Neural progenitor cell (in vitro differentiated cells): ENCODE data around the gene CD22. TPM values are rescaled to one million over a fixed set of nuclear protein-coding genes. Genes with fewer than 3 reads are reported as not detected.

ENCODE experiments used
- DNase-seq: peaks from one replicate; pipeline ENCODE4 v3.0.0-alpha.2; 2016; ENCODE audit warnings: low spot score
- H2AFZ ChIP-seq: fragments of 200-600 bp; sonication (generic); replicated peaks from 2 replicates; pipeline ENCODE4 v1.6.1; 2016; ENCODE audit warnings: antibody characterized with exemption
- H3F3A ChIP-seq: fragments of 200-600 bp; sonication (generic); 2 replicates; pipeline ENCODE4 v1.6.1; 2016; ENCODE audit warnings: antibody characterized with exemption, low read depth
- H3K27ac ChIP-seq: fragments of 200-600 bp; sonication (generic); 2 replicates; pipeline ENCODE4 v1.5.1; 2016; ENCODE audit warnings: mild to moderate bottlenecking
- H3K27me3 ChIP-seq: fragments of 200-600 bp; sonication (generic); 2 replicates; pipeline ENCODE4 v1.6.1; 2016; ENCODE audit warnings: mild to moderate bottlenecking, moderate library complexity
- H3K36me3 ChIP-seq: fragments of 200-600 bp; sonication (generic); 2 replicates; pipeline ENCODE4 v1.5.1; 2016
- H3K4me1 ChIP-seq: fragments of 200-600 bp; sonication (generic); 2 replicates; pipeline ENCODE4 v1.6.1; 2016; ENCODE audit warnings: mixed run types
- H3K4me2 ChIP-seq: fragments of 200-600 bp; sonication (generic); 2 replicates; pipeline ENCODE4 v1.6.1; 2016
- H3K4me3 ChIP-seq: fragments of 200-600 bp; sonication (generic); 2 replicates; pipeline ENCODE4 v1.5.1; 2016
- H3K79me2 ChIP-seq: fragments of 200-600 bp; sonication (generic); 2 replicates; pipeline ENCODE4 v1.6.1; 2016; ENCODE audit warnings: low read depth
- H3K9ac ChIP-seq: fragments of 200-600 bp; sonication (generic); 2 replicates; pipeline ENCODE4 v1.6.1; 2016
- H3K9me3 ChIP-seq: fragments of 200-600 bp; sonication (generic); 2 replicates; pipeline ENCODE4 v1.5.1; 2016; ENCODE audit warnings: low read depth
- H4K20me1 ChIP-seq: fragments of 200-600 bp; sonication (generic); 2 replicates; pipeline ENCODE4 v1.6.1; 2016; ENCODE audit warnings: low read depth
- H3K27ac Mint-ChIP-seq: 3 replicates; pipeline ENCODE4 v1.8.0; 2021; ENCODE audit warnings: mixed read lengths
- H3K27me3 Mint-ChIP-seq: 2 replicates; pipeline ENCODE4 v1.8.0; 2022; ENCODE audit warnings: low read depth, mild to moderate bottlenecking, inconsistent platforms, moderate library complexity, mixed read lengths; ENCODE audit not compliant: insufficient read depth
- H3K36me3 Mint-ChIP-seq: 3 replicates; pipeline ENCODE4 v1.8.0; 2021; ENCODE audit warnings: mixed read lengths
- H3K4me1 Mint-ChIP-seq: 3 replicates; pipeline ENCODE4 v1.8.0; 2021; ENCODE audit warnings: mixed read lengths
- H3K4me3 Mint-ChIP-seq: 3 replicates; pipeline ENCODE4 v1.8.0; 2021; ENCODE audit warnings: mild to moderate bottlenecking, moderate library complexity, mixed read lengths
- H3K9me3 Mint-ChIP-seq: 3 replicates; pipeline ENCODE4 v1.8.0; 2020; ENCODE audit warnings: mixed read lengths
- EZH2 ChIP-seq: fragments of 200-600 bp; sonication (generic); IDR thresholded peaks from 2 replicates; pipeline ENCODE4 v1.6.1; 2017; ENCODE audit warnings: antibody characterized with exemption, mild to moderate bottlenecking, moderate library complexity
- EZH2phosphoT487 ChIP-seq: fragments of 200-600 bp; sonication (generic); IDR thresholded peaks from 2 replicates; pipeline ENCODE4 v1.6.1; 2017; ENCODE audit warnings: antibody characterized with exemption
- total RNA-seq: library from RNA; depleted of rRNA; stranded (reverse); fragments of >200 nt; gene quantifications from 2 replicates; pipeline ENCODE4 v1.2.3, GENCODE V29; 2015; ENCODE audit warnings: low replicate concordance
- TF ChIP-seq, protein P1 (sequence below): fragments of 200-600 bp; sonication (generic); IDR thresholded peaks from 2 replicates; pipeline ENCODE4 v1.5.1; 2017; ENCODE audit warnings: antibody characterized with exemption, mild to moderate bottlenecking

The CD22 gene
- total RNA-seq, 1 donor from 2014 or later = not detected

DNA sequence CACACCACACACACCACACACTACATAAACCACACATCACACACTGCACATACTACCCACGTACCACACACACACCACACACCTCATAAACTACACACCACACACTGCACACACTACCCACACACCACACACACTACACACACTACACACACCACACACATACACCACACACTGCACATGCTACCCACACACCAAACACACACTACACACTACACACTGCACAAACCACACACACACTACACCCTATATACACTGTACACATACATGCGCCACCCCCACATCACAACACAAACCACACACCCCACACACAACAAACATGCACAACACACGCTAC lies 31.5 kb upstream of the CD22 start:
- H3K9ac ChIP-seq = no peak overlapping the region
- H3K36me3 ChIP-seq = no peaks in the 10 kb centered on the region
- Mint-ChIP-seq H3K4me3 (no peak overlapping the region), H3K4me1 (no peaks in the 10 kb centered on the region), H3K27ac (no peak overlapping the region), H3K9me3 (no peaks in the 10 kb centered on the region), H3K36me3 (no peaks in the 10 kb centered on the region), H3K27me3 (peaks cover 2% of the 10 kb centered on the region)
- no peak overlapping the region for H3K4me2 ChIP-seq
- H3K27ac ChIP-seq = no peak overlapping the region
- no peaks in the 10 kb centered on the region for H4K20me1 ChIP-seq
- peaks cover 21% of the 10 kb centered on the region for H3F3A ChIP-seq
- no peaks in the 10 kb centered on the region for H3K9me3 ChIP-seq
- no peaks in the 10 kb centered on the region for H3K27me3 ChIP-seq
- H3K79me2 ChIP-seq = no peaks in the 10 kb centered on the region
- H3K4me1 ChIP-seq = no peaks in the 10 kb centered on the region
- TF ChIP-seq EZH2phosphoT487 = no peak
- no peak for TF ChIP-seq EZH2
- TF ChIP-seq, protein P1, sequence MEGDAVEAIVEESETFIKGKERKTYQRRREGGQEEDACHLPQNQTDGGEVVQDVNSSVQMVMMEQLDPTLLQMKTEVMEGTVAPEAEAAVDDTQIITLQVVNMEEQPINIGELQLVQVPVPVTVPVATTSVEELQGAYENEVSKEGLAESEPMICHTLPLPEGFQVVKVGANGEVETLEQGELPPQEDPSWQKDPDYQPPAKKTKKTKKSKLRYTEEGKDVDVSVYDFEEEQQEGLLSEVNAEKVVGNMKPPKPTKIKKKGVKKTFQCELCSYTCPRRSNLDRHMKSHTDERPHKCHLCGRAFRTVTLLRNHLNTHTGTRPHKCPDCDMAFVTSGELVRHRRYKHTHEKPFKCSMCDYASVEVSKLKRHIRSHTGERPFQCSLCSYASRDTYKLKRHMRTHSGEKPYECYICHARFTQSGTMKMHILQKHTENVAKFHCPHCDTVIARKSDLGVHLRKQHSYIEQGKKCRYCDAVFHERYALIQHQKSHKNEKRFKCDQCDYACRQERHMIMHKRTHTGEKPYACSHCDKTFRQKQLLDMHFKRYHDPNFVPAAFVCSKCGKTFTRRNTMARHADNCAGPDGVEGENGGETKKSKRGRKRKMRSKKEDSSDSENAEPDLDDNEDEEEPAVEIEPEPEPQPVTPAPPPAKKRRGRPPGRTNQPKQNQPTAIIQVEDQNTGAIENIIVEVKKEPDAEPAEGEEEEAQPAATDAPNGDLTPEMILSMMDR = no peak
- no peak overlapping the region for H2AFZ ChIP-seq
- no peak for DNase-seq
- no peak overlapping the region for H3K4me3 ChIP-seq

DNA sequence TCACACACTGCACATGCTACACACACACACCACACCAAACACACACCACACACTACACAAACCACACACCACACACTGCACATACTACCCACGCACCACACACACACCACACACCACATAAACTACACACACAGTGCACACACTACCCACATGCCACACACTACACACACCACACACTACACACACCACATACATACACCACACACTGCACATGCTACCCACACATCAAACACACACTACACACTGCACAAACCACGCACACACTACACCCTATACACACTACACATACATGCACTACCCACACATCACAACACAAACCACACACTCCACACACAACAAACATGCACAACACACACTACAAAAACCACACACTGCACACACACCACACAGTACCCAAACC lies 31.1 kb upstream of the CD22 start:
- Mint-ChIP-seq H3K27me3 (peaks cover 2% of the 10 kb centered on the region), H3K4me3 (no peak overlapping the region), H3K9me3 (no peaks in the 10 kb centered on the region), H3K4me1 (no peaks in the 10 kb centered on the region), H3K36me3 (no peaks in the 10 kb centered on the region), H3K27ac (no peak overlapping the region)
- Histone ChIP-seq H3K27ac (no peak overlapping the region), H3F3A (peaks cover 21% of the 10 kb centered on the region), H3K36me3 (no peaks in the 10 kb centered on the region), H3K4me3 (no peak overlapping the region), H3K27me3 (no peaks in the 10 kb centered on the region), H2AFZ (no peak overlapping the region), H3K4me2 (no peak overlapping the region), H3K4me1 (no peaks in the 10 kb centered on the region), H3K79me2 (no peaks in the 10 kb centered on the region), H4K20me1 (no peaks in the 10 kb centered on the region), H3K9ac (no peak overlapping the region), H3K9me3 (no peaks in the 10 kb centered on the region)
- no peak for DNase-seq
- TF ChIP-seq, protein P1 = no peak
- no peak for TF ChIP-seq EZH2phosphoT487

DNA sequence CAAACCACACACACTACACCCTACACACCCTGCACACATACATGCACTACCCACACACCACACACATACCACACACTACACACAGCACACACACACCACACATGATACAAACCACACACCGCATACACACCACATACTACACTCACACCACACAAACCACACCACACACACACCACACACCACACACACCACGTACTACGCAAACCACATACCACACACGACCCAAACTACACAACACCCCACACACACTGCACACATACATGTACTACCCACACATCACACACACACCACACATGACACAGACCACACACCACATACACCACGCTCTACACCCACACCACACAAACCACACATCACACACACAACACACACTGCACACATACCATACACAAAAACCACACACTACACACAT lies 30.4 kb upstream of the CD22 start:
- Mint-ChIP-seq H3K9me3 (no peaks in the 10 kb centered on the region), H3K4me3 (no peak overlapping the region), H3K27me3 (peaks cover 5% of the 10 kb centered on the region), H3K4me1 (no peaks in the 10 kb centered on the region), H3K36me3 (no peaks in the 10 kb centered on the region), H3K27ac (no peak overlapping the region)
- Histone ChIP-seq H3K4me1 (no peaks in the 10 kb centered on the region), H3K9me3 (no peaks in the 10 kb centered on the region), H3K27ac (no peak overlapping the region), H3K4me2 (no peak overlapping the region), H4K20me1 (no peaks in the 10 kb centered on the region), H3F3A (peaks cover 21% of the 10 kb centered on the region), H3K27me3 (no peaks in the 10 kb centered on the region), H2AFZ (no peak overlapping the region), H3K79me2 (no peaks in the 10 kb centered on the region), H3K36me3 (no peaks in the 10 kb centered on the region), H3K9ac (no peak overlapping the region), H3K4me3 (no peak overlapping the region)
- no peak for DNase-seq
- TF ChIP-seq EZH2phosphoT487 (no peak), EZH2 (no peak)
- TF ChIP-seq, protein P1 = no peak
